ENCODE results near the gene EFCAB6.

DNA sequence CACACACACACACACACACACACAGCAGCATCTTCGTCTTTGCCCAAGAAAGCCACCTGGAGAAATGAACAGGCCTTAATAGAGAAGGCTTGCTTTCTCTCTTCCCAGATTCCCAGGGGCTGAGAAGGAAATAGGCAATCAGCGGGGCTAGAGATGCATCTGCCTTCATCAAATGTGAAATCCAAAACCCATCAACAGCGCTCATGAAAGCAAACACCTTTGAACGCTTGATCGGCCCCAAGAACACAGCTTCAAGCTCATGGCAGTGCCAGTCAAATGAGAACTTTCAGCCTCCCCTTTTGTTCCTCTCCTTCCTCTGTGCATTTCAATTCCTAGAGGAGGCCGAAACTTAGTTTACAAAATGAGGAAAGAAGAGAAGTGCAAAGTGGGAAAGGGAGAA, 122.7 kb downstream of the EFCAB6 start:
- TF ChIP-seq, protein P1, sequence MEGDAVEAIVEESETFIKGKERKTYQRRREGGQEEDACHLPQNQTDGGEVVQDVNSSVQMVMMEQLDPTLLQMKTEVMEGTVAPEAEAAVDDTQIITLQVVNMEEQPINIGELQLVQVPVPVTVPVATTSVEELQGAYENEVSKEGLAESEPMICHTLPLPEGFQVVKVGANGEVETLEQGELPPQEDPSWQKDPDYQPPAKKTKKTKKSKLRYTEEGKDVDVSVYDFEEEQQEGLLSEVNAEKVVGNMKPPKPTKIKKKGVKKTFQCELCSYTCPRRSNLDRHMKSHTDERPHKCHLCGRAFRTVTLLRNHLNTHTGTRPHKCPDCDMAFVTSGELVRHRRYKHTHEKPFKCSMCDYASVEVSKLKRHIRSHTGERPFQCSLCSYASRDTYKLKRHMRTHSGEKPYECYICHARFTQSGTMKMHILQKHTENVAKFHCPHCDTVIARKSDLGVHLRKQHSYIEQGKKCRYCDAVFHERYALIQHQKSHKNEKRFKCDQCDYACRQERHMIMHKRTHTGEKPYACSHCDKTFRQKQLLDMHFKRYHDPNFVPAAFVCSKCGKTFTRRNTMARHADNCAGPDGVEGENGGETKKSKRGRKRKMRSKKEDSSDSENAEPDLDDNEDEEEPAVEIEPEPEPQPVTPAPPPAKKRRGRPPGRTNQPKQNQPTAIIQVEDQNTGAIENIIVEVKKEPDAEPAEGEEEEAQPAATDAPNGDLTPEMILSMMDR (IDR thresholded peaks at IDR 0.05), result no peak
- TF ChIP-seq POLR2A (IDR thresholded peaks at IDR 0.05), result no peak
